GM18520 (cell line): Measurements from ENCODE around the gene SPDYE2B.
"Not testable (repeated sequence)": the region's sequence is repeated elsewhere in the genome, so short reads cannot be mapped to it uniquely, and the experiment has no call there.

Experiments used
- ATAC-seq: cut with Tn5 transposase; IDR thresholded peaks from one replicate; pipeline ENCODE4 v1.9.1; 2021; ENCODE audit not compliant: unreplicated experiment

Gene SPDYE2B

GRCh38 chr7:102638848-102639247 is 11.3 kb upstream of the SPDYE2B start:
- not testable (repeated sequence) for ATAC-seq

GRCh38 chr7:102642691-102643090 is 7.4 kb upstream of the SPDYE2B start, which contains the start of gene UPK3BL1:
Gene UPK3BL1 (minus strand): TSS chr7:102642791. CDS start chr7:102642741, 50 bp downstream.
- ATAC-seq = not testable (repeated sequence)

GRCh38 chr7:102643404-102643803 is 6.7 kb upstream of the SPDYE2B start:
- ATAC-seq = not testable (repeated sequence)

- ATAC-seq = not testable (repeated sequence)
Measured at GRCh38 chr7:102647813-102648212, 2.3 kb upstream of the SPDYE2B start.

GRCh38 chr7:102664765-102665164 is 14.6 kb downstream of the SPDYE2B start:
- ATAC-seq = not testable (repeated sequence)

- not testable (repeated sequence) for ATAC-seq
Measured at GRCh38 chr7:102666850-102667249, 16.7 kb downstream of the SPDYE2B start.

- ATAC-seq = not testable (repeated sequence)
Measured at GRCh38 chr7:102667523-102667922, 17.4 kb downstream of the SPDYE2B start.

- ATAC-seq = peak; percentile 47
Measured at GRCh38 chr7:102671166-102671955, 21.2 kb downstream of the SPDYE2B start, which contains the start of gene POLR2J2. Gene POLR2J2 (minus strand): TSS chr7:102671663. CDS start chr7:102671601, 62 bp downstream.

- peak; percentile 16 for ATAC-seq
Measured at GRCh38 chr7:102671956-102672307, 21.8 kb downstream of the SPDYE2B start.

- ATAC-seq = not testable (repeated sequence)
Measured at GRCh38 chr7:102673447-102674067, 23.4 kb downstream of the SPDYE2B start.

- ATAC-seq = not testable (repeated sequence)
Measured at GRCh38 chr7:102675545-102675944, 25.4 kb downstream of the SPDYE2B start.

- not testable (repeated sequence) for ATAC-seq
Measured at GRCh38 chr7:102680780-102681179, 30.7 kb downstream of the SPDYE2B start.

GRCh38 chr7:102682560-102682959 is 32.4 kb downstream of the SPDYE2B start:
- ATAC-seq = not testable (repeated sequence)

GRCh38 chr7:102688299-102689036 is 38.3 kb downstream of the SPDYE2B start:
- ATAC-seq = peak; percentile 44

GRCh38 chr7:102689436-102690282 is 39.5 kb downstream of the SPDYE2B start:
- peak; percentile 54 for ATAC-seq

- not testable (repeated sequence) for ATAC-seq
Measured at GRCh38 chr7:102690602-102691001, 40.5 kb downstream of the SPDYE2B start.

GRCh38 chr7:102694008-102694407 is 43.9 kb downstream of the SPDYE2B start:
- not testable (repeated sequence) for ATAC-seq

- ATAC-seq = peak; percentile 45
Measured at GRCh38 chr7:102695033-102695552, 45.0 kb downstream of the SPDYE2B start.

GRCh38 chr7:102696009-102696408 is 45.9 kb downstream of the SPDYE2B start:
- not testable (repeated sequence) for ATAC-seq
